Activated CD4-positive, alpha-beta T cell treated with anti-CD3 and anti-CD28 coated beads, Interleukin-2, amount 10 ng/mL, durations not matched to agents 24 days and 14 days (primary cell): ENCODE results near the gene PARD3B. TPM values are rescaled to one million over a fixed set of nuclear protein-coding genes. Genes with fewer than 3 reads are reported as not detected.
A peak's percentile ranks its signal among the peaks of the same experiment; 100 is the strongest.

Source experiments
- DNase-seq: peaks from one replicate; pipeline ENCODE4 v3.0.0; 2022
- H3K27ac Mint-ChIP-seq: one replicate; pipeline ENCODE4 v1.8.0; 2022; ENCODE audit warnings: mild to moderate bottlenecking, mixed read lengths
- H3K27me3 Mint-ChIP-seq: one replicate; pipeline ENCODE4 v1.8.0; 2022; ENCODE audit warnings: mixed read lengths
- H3K36me3 Mint-ChIP-seq: one replicate; pipeline ENCODE4 v1.8.0; 2022; ENCODE audit warnings: low read depth, mild to moderate bottlenecking, mixed read lengths
- H3K4me1 Mint-ChIP-seq: one replicate; pipeline ENCODE4 v1.8.0; 2021; ENCODE audit warnings: mixed read lengths
- H3K4me3 Mint-ChIP-seq: one replicate; pipeline ENCODE4 v1.8.0; 2022; ENCODE audit warnings: mild to moderate bottlenecking, moderate library complexity, mixed read lengths
- H3K9me3 Mint-ChIP-seq: one replicate; pipeline ENCODE4 v1.8.0; 2021; ENCODE audit warnings: mixed read lengths
- intact Hi-C: fragments of 100-400 bp; cut with micrococcal nuclease; formaldehyde crosslinking; loops from one replicate; pipeline ENCODE4 v1.15.1; 2023
- total RNA-seq: library from RNA; stranded (reverse); gene quantifications from 2 replicates; pipeline ENCODE4 v1.2.3, GENCODE V29; 2022

PARD3B gene
- total RNA-seq, 1 donor from 2014 or later: 0.12 TPM

GRCh38 chr2:204665771-204666170, 120.5 kb downstream of the PARD3B start:
- no peaks in the 10 kb centered on the region for H3K4me1 Mint-ChIP-seq
- H3K36me3 Mint-ChIP-seq: no peaks in the 10 kb centered on the region
- no peaks in the 10 kb centered on the region for H3K9me3 Mint-ChIP-seq
- DNase-seq: no peak
- intact Hi-C loops: no loop called here
- no peak overlapping the region for H3K4me3 Mint-ChIP-seq
- no peak overlapping the region for H3K27ac Mint-ChIP-seq
- peaks cover 6% of the 10 kb centered on the region for H3K27me3 Mint-ChIP-seq

- H3K9me3 Mint-ChIP-seq: no peaks in the 10 kb centered on the region
- no peak overlapping the region for H3K4me3 Mint-ChIP-seq
- no peaks in the 10 kb centered on the region for H3K4me1 Mint-ChIP-seq
- DNase-seq: no peak
- H3K36me3 Mint-ChIP-seq: no peaks in the 10 kb centered on the region
- H3K27ac Mint-ChIP-seq: no peak overlapping the region
- peaks cover 11% of the 10 kb centered on the region for H3K27me3 Mint-ChIP-seq
- intact Hi-C loops: no loop called here
Observed at GRCh38 chr2:204667990-204668389, 122.7 kb downstream of the PARD3B start.

GRCh38 chr2:204669382-204669781, 124.1 kb downstream of the PARD3B start:
- Mint-ChIP-seq H3K27me3 (peaks cover 14% of the 10 kb centered on the region), H3K36me3 (no peaks in the 10 kb centered on the region), H3K4me1 (no peaks in the 10 kb centered on the region), H3K4me3 (no peak overlapping the region), H3K27ac (no peak overlapping the region), H3K9me3 (no peaks in the 10 kb centered on the region)
- DNase-seq: no peak
- intact Hi-C loops: no loop called here

- intact Hi-C loops: no loop called here
- no peaks in the 10 kb centered on the region for H3K9me3 Mint-ChIP-seq
- no peaks in the 10 kb centered on the region for H3K36me3 Mint-ChIP-seq
- DNase-seq: no peak
- H3K4me3 Mint-ChIP-seq: no peak overlapping the region
- H3K27me3 Mint-ChIP-seq: peaks cover 14% of the 10 kb centered on the region
- no peaks in the 10 kb centered on the region for H3K4me1 Mint-ChIP-seq
- H3K27ac Mint-ChIP-seq: no peak overlapping the region
Observed at GRCh38 chr2:204670124-204670523, 124.8 kb downstream of the PARD3B start.

GRCh38 chr2:204670756-204671155, 125.5 kb downstream of the PARD3B start:
- no peaks in the 10 kb centered on the region for H3K9me3 Mint-ChIP-seq
- H3K4me1 Mint-ChIP-seq: no peaks in the 10 kb centered on the region
- H3K27ac Mint-ChIP-seq: no peak overlapping the region
- no peak overlapping the region for H3K4me3 Mint-ChIP-seq
- H3K36me3 Mint-ChIP-seq: no peaks in the 10 kb centered on the region
- intact Hi-C loops: no loop called here
- peaks cover 14% of the 10 kb centered on the region for H3K27me3 Mint-ChIP-seq
- no peak for DNase-seq

GRCh38 chr2:204672772-204673171, 127.5 kb downstream of the PARD3B start:
- Mint-ChIP-seq H3K27me3 (peaks cover 14% of the 10 kb centered on the region), H3K27ac (no peak overlapping the region), H3K4me3 (no peak overlapping the region), H3K9me3 (no peaks in the 10 kb centered on the region), H3K4me1 (no peaks in the 10 kb centered on the region), H3K36me3 (no peaks in the 10 kb centered on the region)
- intact Hi-C loops: no loop called here
- DNase-seq: no peak

GRCh38 chr2:204673877-204674276, 128.6 kb downstream of the PARD3B start:
- intact Hi-C loops: no loop called here
- H3K4me1 Mint-ChIP-seq: no peaks in the 10 kb centered on the region
- peaks cover 12% of the 10 kb centered on the region for H3K27me3 Mint-ChIP-seq
- H3K4me3 Mint-ChIP-seq: no peak overlapping the region
- no peak overlapping the region for H3K27ac Mint-ChIP-seq
- no peaks in the 10 kb centered on the region for H3K9me3 Mint-ChIP-seq
- H3K36me3 Mint-ChIP-seq: no peaks in the 10 kb centered on the region
- DNase-seq: no peak

- Mint-ChIP-seq H3K4me3 (no peak overlapping the region), H3K27me3 (peaks cover 14% of the 10 kb centered on the region), H3K4me1 (no peaks in the 10 kb centered on the region), H3K9me3 (no peaks in the 10 kb centered on the region), H3K27ac (no peak overlapping the region), H3K36me3 (no peaks in the 10 kb centered on the region)
- no peak for DNase-seq
- intact Hi-C loops: no loop called here
Observed at GRCh38 chr2:204678031-204678430, 132.8 kb downstream of the PARD3B start.

GRCh38 chr2:204680576-204680975, 135.3 kb downstream of the PARD3B start:
- H3K9me3 Mint-ChIP-seq: no peaks in the 10 kb centered on the region
- intact Hi-C loops: no loop called here
- H3K27ac Mint-ChIP-seq: no peak overlapping the region
- H3K4me3 Mint-ChIP-seq: no peak overlapping the region
- no peaks in the 10 kb centered on the region for H3K4me1 Mint-ChIP-seq
- peaks cover 10% of the 10 kb centered on the region for H3K27me3 Mint-ChIP-seq
- no peak for DNase-seq
- H3K36me3 Mint-ChIP-seq: no peaks in the 10 kb centered on the region

- Mint-ChIP-seq H3K27ac (no peak overlapping the region), H3K4me1 (no peaks in the 10 kb centered on the region), H3K27me3 (peaks cover 10% of the 10 kb centered on the region), H3K9me3 (no peaks in the 10 kb centered on the region), H3K4me3 (no peak overlapping the region), H3K36me3 (no peaks in the 10 kb centered on the region)
- intact Hi-C loops: no loop called here
- no peak for DNase-seq
Observed at GRCh38 chr2:204681412-204681811, 136.1 kb downstream of the PARD3B start.

- Mint-ChIP-seq H3K9me3 (no peaks in the 10 kb centered on the region), H3K27me3 (peaks cover 14% of the 10 kb centered on the region), H3K36me3 (no peaks in the 10 kb centered on the region), H3K4me1 (no peaks in the 10 kb centered on the region), H3K27ac (no peak overlapping the region), H3K4me3 (no peak overlapping the region)
- no peak for DNase-seq
- intact Hi-C loops: no loop called here
Observed at GRCh38 chr2:204683384-204683783, 138.1 kb downstream of the PARD3B start.

- no peak overlapping the region for H3K4me3 Mint-ChIP-seq
- DNase-seq: no peak
- H3K9me3 Mint-ChIP-seq: no peaks in the 10 kb centered on the region
- H3K36me3 Mint-ChIP-seq: no peaks in the 10 kb centered on the region
- intact Hi-C loops: no loop called here
- H3K4me1 Mint-ChIP-seq: no peaks in the 10 kb centered on the region
- no peak overlapping the region for H3K27ac Mint-ChIP-seq
- H3K27me3 Mint-ChIP-seq: peaks cover 8% of the 10 kb centered on the region
Observed at GRCh38 chr2:204686406-204686805, 141.1 kb downstream of the PARD3B start.

GRCh38 chr2:204687776-204688175, 142.5 kb downstream of the PARD3B start:
- H3K4me1 Mint-ChIP-seq: peaks cover 2% of the 10 kb centered on the region
- no peaks in the 10 kb centered on the region for H3K36me3 Mint-ChIP-seq
- intact Hi-C loops: no loop called here
- H3K27me3 Mint-ChIP-seq: peaks cover 4% of the 10 kb centered on the region
- no peak overlapping the region for H3K4me3 Mint-ChIP-seq
- H3K9me3 Mint-ChIP-seq: no peaks in the 10 kb centered on the region
- no peak for DNase-seq
- no peak overlapping the region for H3K27ac Mint-ChIP-seq

- peaks cover 3% of the 10 kb centered on the region for H3K4me1 Mint-ChIP-seq
- H3K4me3 Mint-ChIP-seq: no peak overlapping the region
- H3K9me3 Mint-ChIP-seq: no peaks in the 10 kb centered on the region
- H3K36me3 Mint-ChIP-seq: no peaks in the 10 kb centered on the region
- intact Hi-C loops: loop anchor here (1.0 to 5.0 kb wide), 2 partner anchors 367 to 620 kb away; no protein-coding TSS in a partner anchor
- peak; percentile 74 for DNase-seq
- no peak overlapping the region for H3K27ac Mint-ChIP-seq
- H3K27me3 Mint-ChIP-seq: peaks cover 8% of the 10 kb centered on the region
Observed at GRCh38 chr2:204691911-204692510, 146.7 kb downstream of the PARD3B start.

GRCh38 chr2:204692790-204693189, 147.5 kb downstream of the PARD3B start:
- Mint-ChIP-seq H3K9me3 (no peaks in the 10 kb centered on the region), H3K4me1 (peaks cover 3% of the 10 kb centered on the region), H3K27me3 (peaks cover 7% of the 10 kb centered on the region), H3K27ac (no peak overlapping the region), H3K36me3 (no peaks in the 10 kb centered on the region), H3K4me3 (no peak overlapping the region)
- no peak for DNase-seq
- intact Hi-C loops: loop anchor here (1.0 to 5.0 kb wide), 2 partner anchors 367 to 620 kb away; no protein-coding TSS in a partner anchor
